Measurements from ENCODE around the gene SLC11A2.

DNA sequence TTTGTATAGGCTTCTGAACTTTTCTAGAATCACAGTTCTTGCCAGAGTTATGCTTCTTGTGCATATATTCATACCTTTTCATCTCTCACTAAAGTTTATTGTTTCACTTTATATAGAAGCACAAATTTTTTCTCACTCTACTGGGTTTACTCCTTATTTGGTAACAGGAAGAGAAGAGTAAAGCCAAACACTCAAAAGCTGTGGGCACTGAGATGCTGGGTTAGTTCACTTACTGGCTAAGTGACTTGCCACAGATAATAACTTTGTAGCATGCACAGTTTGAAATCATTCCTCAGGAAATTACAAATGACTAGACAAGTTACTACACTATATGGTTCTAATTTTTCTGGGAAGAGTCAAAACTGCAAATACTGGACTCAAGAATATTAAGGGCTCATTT is 66.1 kb downstream of the SLC11A2 start:
- TF ChIP-seq, protein P1, sequence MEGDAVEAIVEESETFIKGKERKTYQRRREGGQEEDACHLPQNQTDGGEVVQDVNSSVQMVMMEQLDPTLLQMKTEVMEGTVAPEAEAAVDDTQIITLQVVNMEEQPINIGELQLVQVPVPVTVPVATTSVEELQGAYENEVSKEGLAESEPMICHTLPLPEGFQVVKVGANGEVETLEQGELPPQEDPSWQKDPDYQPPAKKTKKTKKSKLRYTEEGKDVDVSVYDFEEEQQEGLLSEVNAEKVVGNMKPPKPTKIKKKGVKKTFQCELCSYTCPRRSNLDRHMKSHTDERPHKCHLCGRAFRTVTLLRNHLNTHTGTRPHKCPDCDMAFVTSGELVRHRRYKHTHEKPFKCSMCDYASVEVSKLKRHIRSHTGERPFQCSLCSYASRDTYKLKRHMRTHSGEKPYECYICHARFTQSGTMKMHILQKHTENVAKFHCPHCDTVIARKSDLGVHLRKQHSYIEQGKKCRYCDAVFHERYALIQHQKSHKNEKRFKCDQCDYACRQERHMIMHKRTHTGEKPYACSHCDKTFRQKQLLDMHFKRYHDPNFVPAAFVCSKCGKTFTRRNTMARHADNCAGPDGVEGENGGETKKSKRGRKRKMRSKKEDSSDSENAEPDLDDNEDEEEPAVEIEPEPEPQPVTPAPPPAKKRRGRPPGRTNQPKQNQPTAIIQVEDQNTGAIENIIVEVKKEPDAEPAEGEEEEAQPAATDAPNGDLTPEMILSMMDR (IDR thresholded peaks at IDR 0.05): no peak
- TF ChIP-seq POLR2A (IDR thresholded peaks at IDR 0.05): no peak
